CD4-positive, alpha-beta T cell (primary cell): Measurements from ENCODE around the gene ARHGEF28. TPM values are rescaled to one million over a fixed set of nuclear protein-coding genes. Genes with fewer than 3 reads are reported as not detected.

ENCODE experiments used
- ATAC-seq: fragments of 200-7000 bp; cut with Tn5 transposase; one replicate; pipeline ENCODE4 v1.10.0; 2022; ENCODE audit warnings: mild to moderate bottlenecking; ENCODE audit not compliant: poor library complexity
- CTCF ChIA-PET: fragments of 350-600 bp; sonication (Branson Sonifier 250); formaldehyde crosslinking; loops from one replicate; lab custom pipeline; 2021; ENCODE audit warnings: antibody characterized with exemption, inconsistent platforms; lab: Charles Lee
- POLR2A ChIA-PET: fragments of 350-600 bp; sonication (Branson Sonifier 250); formaldehyde crosslinking; loops from one replicate; lab custom pipeline; 2021; ENCODE audit warnings: antibody characterized with exemption, inconsistent platforms; lab: Charles Lee
- DNase-seq, 14 experiments: peaks; one replicate each; pipeline ENCODE4 v3.0.0-alpha.2; 2013 to 2020; ENCODE audit warnings: mixed read lengths in 2 of 14
- H3K27ac ChIP-seq, 2 donors: one replicate each; pipeline versions ENCODE4 v1.5.1 to v1.7.0; 2013; ENCODE audit warnings: low read length in 2 of 2, low read depth in 1 of 2, mild to moderate bottlenecking in 1 of 2
- H3K27me3 ChIP-seq, 2 experiments: 1 replicate in 1 of 2; 2 replicates in 1 of 2; pipeline versions ENCODE4 v1.6.1 to v1.7.0; 2013; ENCODE audit warnings: low read length in 2 of 2, control low read depth in 1 of 2, mild to moderate bottlenecking in 1 of 2, moderate library complexity in 1 of 2; ENCODE audit not compliant: insufficient read depth in 2 of 2, control insufficient read depth in 1 of 2
- H3K36me3 ChIP-seq: one replicate; pipeline ENCODE4 v1.6.1; 2013; ENCODE audit warnings: low read length, control low read depth; ENCODE audit not compliant: insufficient read depth
- H3K4me1 ChIP-seq: one replicate; pipeline ENCODE4 v1.6.1; 2013; ENCODE audit warnings: low read length, control low read depth; ENCODE audit not compliant: insufficient read depth
- H3K4me3 ChIP-seq: one replicate; pipeline ENCODE4 v1.5.1; 2013; ENCODE audit warnings: mild to moderate bottlenecking, low read length, moderate library complexity
- H3K9me3 ChIP-seq, 2 experiments: 1 replicate in 1 of 2; 2 replicates in 1 of 2; pipeline versions ENCODE4 v1.6.1 to v1.7.0; 2013; ENCODE audit warnings: low read length in 2 of 2, mild to moderate bottlenecking in 2 of 2, control low read depth in 1 of 2, moderate library complexity in 1 of 2; ENCODE audit not compliant: control insufficient read depth in 1 of 2, insufficient read depth in 1 of 2
- H3K27ac Mint-ChIP-seq: one replicate; pipeline ENCODE4 v1.8.0; 2020; ENCODE audit warnings: mixed read lengths
- H3K27me3 Mint-ChIP-seq: one replicate; pipeline ENCODE4 v1.8.0; 2021; ENCODE audit warnings: mixed read lengths
- H3K36me3 Mint-ChIP-seq: one replicate; pipeline ENCODE4 v1.8.0; 2021; ENCODE audit warnings: low read depth, mixed read lengths
- H3K4me1 Mint-ChIP-seq: one replicate; pipeline ENCODE4 v1.8.0; 2021; ENCODE audit warnings: low read depth, mixed read lengths
- H3K4me3 Mint-ChIP-seq: one replicate; pipeline ENCODE4 v1.8.0; 2020; ENCODE audit warnings: mild to moderate bottlenecking, mixed read lengths
- H3K9me3 Mint-ChIP-seq: one replicate; pipeline ENCODE4 v1.8.0; 2020; ENCODE audit warnings: mixed read lengths
- intact Hi-C, 2 experiments: fragments of 100-400 bp; cut with DNase I in 1 of 2; cut with micrococcal nuclease in 1 of 2; formaldehyde crosslinking; loops; one replicate each; pipeline versions ENCODE4 v1.15.1 to v1.9.0; 2023 to 2025; cut with DNase I, micrococcal nuclease
- total RNA-seq, 174 experiments: library from RNA in 2 of 174; stranded (reverse) in 2 of 174; gene quantifications; one replicate each; pipeline ENCODE4 v1.2.3 and lab custom pipeline; 2021 to 2026
- TF ChIP-seq, protein P1 (sequence below): fragments of 200-600 bp; IDR thresholded peaks from one replicate; pipeline ENCODE4 v1.8.0; 2022; ENCODE audit warnings: antibody characterized with exemption, mild to moderate bottlenecking

Gene ARHGEF28
- total RNA-seq, 2 experiments from 2014 or later = not detected

DNA sequence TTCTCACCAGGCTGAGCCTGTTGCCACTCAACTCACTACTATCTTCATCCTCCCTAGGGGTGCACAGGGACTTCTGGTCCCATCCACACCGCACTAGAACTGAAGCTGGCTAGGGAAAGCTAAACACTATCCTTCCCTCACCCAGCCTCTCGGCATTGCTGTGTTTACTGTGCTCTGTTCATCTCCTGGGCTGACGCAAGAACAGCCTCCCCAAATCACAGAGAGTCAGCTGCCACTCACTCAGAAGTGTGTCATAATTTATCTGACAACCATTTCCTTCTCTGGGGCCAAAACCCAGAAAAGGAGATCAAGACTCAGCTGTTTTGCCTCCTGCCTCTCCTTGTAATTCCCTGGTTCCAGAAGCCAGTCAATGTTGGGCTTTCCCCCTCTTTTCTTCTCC lies 92.8 kb downstream of the ARHGEF28 start:
- Histone ChIP-seq H3K4me3 (no peak overlapping the region), H3K36me3 (no peaks in the 10 kb centered on the region), H3K4me1 (no peaks in the 10 kb centered on the region), H3K27ac (no peak overlapping the region), H3K9me3 (no peaks in the 10 kb centered on the region), H3K27me3 (peaks cover 0 to 4% of the 10 kb centered on the region in 2 experiments)
- ATAC-seq (no peak), DNase-seq (no peak)
- TF ChIP-seq, protein P1, sequence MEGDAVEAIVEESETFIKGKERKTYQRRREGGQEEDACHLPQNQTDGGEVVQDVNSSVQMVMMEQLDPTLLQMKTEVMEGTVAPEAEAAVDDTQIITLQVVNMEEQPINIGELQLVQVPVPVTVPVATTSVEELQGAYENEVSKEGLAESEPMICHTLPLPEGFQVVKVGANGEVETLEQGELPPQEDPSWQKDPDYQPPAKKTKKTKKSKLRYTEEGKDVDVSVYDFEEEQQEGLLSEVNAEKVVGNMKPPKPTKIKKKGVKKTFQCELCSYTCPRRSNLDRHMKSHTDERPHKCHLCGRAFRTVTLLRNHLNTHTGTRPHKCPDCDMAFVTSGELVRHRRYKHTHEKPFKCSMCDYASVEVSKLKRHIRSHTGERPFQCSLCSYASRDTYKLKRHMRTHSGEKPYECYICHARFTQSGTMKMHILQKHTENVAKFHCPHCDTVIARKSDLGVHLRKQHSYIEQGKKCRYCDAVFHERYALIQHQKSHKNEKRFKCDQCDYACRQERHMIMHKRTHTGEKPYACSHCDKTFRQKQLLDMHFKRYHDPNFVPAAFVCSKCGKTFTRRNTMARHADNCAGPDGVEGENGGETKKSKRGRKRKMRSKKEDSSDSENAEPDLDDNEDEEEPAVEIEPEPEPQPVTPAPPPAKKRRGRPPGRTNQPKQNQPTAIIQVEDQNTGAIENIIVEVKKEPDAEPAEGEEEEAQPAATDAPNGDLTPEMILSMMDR = no peak
- CTCF ChIA-PET = no interaction called here
- intact Hi-C loops = no loop called here
- no peak overlapping the region for H3K27ac Mint-ChIP-seq
- no peaks in the 10 kb centered on the region for H3K36me3 Mint-ChIP-seq
- H3K27me3 Mint-ChIP-seq = peaks cover 21% of the 10 kb centered on the region
- no peaks in the 10 kb centered on the region for H3K4me1 Mint-ChIP-seq
- POLR2A ChIA-PET = no interaction called here
- H3K9me3 Mint-ChIP-seq = no peaks in the 10 kb centered on the region
- H3K4me3 Mint-ChIP-seq = no peak overlapping the region

DNA sequence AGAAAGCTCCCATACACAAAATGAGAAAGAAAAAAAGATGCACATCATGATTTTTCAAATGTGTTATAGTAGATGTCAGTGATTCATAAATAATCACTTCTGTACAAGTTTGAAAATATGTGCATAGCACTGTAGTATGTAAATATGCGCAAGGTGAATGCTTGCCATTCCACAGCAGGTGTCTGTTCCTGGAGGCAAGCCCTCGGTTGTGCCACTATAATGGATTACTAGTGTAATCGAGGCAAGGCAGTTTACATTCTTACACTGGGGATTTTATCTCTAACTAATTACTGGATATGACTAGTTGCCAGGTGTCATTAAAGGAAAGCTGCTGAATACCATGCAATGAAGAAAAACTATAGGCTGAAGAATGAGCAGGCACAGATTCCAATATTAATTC lies 93.6 kb downstream of the ARHGEF28 start:
- Mint-ChIP-seq H3K9me3 (no peaks in the 10 kb centered on the region), H3K36me3 (no peaks in the 10 kb centered on the region), H3K4me1 (no peaks in the 10 kb centered on the region), H3K27ac (no peak overlapping the region), H3K27me3 (peaks cover 15% of the 10 kb centered on the region), H3K4me3 (no peak overlapping the region)
- Histone ChIP-seq H3K4me1 (no peaks in the 10 kb centered on the region), H3K4me3 (no peak overlapping the region), H3K27ac (no peak overlapping the region), H3K36me3 (no peaks in the 10 kb centered on the region), H3K9me3 (no peaks in the 10 kb centered on the region), H3K27me3 (peaks cover 0 to 4% of the 10 kb centered on the region in 2 experiments)
- ChIA-PET POLR2A (no interaction called here), CTCF (no interaction called here)
- DNase-seq (no peak), ATAC-seq (no peak)
- intact Hi-C loops = no loop called here
- TF ChIP-seq, protein P1 = no peak

DNA sequence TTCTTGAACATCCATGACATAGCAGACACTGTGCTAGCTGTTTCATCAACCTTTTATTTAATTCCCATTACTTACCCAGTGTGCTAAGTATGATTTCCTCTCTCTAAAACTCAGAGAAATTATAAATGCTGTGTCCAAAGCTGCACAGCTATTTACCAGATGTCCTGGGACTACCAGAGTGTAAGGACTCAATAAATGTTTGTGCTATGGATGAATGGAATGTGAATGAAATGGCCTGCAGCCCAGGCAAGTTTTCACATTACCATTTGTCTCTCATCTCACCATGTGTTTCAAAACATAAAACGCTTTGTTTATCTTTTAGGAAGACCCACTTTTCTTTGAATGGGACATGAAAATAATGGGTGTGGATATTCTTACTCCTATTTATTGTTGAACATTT lies 96.2 kb downstream of the ARHGEF28 start:
- H3K27me3 Mint-ChIP-seq = peaks cover 7% of the 10 kb centered on the region
- intact Hi-C loops = no loop called here
- H3K4me1 Mint-ChIP-seq = no peaks in the 10 kb centered on the region

More for the DNA sequence above, 96.2 kb downstream of the ARHGEF28 start:
- ChIA-PET CTCF (no interaction called here), POLR2A (no interaction called here)
- Mint-ChIP-seq H3K36me3 (no peaks in the 10 kb centered on the region), H3K27ac (no peak overlapping the region), H3K9me3 (no peaks in the 10 kb centered on the region), H3K4me3 (no peak overlapping the region)
- peaks cover 0 to 4% of the 10 kb centered on the region in 2 experiments for H3K27me3 ChIP-seq
- TF ChIP-seq, protein P1 = no peak
- no peaks in the 10 kb centered on the region for H3K4me1 ChIP-seq
- no peaks in the 10 kb centered on the region for H3K36me3 ChIP-seq
- no peak for DNase-seq
- no peak for ATAC-seq
- H3K9me3 ChIP-seq = no peaks in the 10 kb centered on the region
- no peak overlapping the region for H3K27ac ChIP-seq
- H3K4me3 ChIP-seq = no peak overlapping the region
